Fibroblast of pulmonary artery (primary cell): ENCODE measurements around the gene CKAP2.

Experiments
- DNase-seq: peaks from one replicate; pipeline ENCODE4 v3.0.0-alpha.2; 2010; ENCODE audit warnings: low read depth
- H3K4me3 ChIP-seq: replicated peaks from 2 replicates; pipeline ENCODE4 v1.5.1; 2011; ENCODE audit warnings: low read depth, mild to moderate bottlenecking, control low read depth, low read length, moderate library complexity
- TF ChIP-seq, protein P1 (sequence below): IDR thresholded peaks from 2 replicates; pipeline ENCODE4 v1.5.1; 2011; ENCODE audit warnings: mild to moderate bottlenecking, control low read depth, low read length, inconsistent platforms; ENCODE audit errors: missing control alignments

CKAP2 gene

DNA sequence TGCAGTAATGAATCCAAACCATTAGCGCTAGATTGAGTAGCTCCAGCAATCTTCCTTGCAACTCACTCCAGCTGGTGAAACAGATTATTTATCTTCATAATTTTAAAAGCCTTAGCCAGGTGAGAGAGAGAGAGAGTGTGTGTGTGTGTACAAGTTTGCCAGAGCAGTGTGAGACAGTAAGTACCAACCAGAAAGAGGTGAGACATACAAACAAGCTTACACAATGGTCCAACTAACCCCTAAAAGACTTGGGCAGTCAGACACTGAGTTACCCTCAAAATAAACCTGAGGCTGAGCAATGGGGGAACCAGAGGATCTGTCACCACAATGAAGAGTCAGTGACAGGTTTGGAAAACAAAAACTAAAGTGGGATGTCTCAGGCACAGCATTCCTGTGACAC is 41.2 kb upstream of the CKAP2 start:
- no peak for DNase-seq
- TF ChIP-seq, protein P1, sequence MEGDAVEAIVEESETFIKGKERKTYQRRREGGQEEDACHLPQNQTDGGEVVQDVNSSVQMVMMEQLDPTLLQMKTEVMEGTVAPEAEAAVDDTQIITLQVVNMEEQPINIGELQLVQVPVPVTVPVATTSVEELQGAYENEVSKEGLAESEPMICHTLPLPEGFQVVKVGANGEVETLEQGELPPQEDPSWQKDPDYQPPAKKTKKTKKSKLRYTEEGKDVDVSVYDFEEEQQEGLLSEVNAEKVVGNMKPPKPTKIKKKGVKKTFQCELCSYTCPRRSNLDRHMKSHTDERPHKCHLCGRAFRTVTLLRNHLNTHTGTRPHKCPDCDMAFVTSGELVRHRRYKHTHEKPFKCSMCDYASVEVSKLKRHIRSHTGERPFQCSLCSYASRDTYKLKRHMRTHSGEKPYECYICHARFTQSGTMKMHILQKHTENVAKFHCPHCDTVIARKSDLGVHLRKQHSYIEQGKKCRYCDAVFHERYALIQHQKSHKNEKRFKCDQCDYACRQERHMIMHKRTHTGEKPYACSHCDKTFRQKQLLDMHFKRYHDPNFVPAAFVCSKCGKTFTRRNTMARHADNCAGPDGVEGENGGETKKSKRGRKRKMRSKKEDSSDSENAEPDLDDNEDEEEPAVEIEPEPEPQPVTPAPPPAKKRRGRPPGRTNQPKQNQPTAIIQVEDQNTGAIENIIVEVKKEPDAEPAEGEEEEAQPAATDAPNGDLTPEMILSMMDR = no peak
- no peak overlapping the region for H3K4me3 ChIP-seq

DNA sequence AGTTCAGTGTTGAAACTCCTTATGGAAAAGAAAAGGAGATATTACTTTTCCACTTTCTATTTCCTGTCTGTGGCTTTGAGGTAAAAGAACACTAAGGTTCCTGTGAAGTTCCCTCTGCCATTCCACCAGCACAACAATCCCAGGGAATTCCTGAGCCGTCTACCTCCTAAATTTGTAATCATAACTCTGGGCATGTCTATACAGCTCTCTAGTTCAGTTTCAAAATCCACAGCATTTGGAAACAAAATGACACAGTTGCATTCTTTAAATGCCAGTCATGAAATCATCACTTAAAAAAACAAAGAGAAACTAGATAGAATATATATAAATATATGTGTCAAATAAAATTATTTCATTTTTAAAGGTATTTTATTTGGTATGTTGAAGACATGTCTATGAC is 40.3 kb upstream of the CKAP2 start:
- TF ChIP-seq, protein P1 = no peak
- peak; percentile 80 for DNase-seq

DNA sequence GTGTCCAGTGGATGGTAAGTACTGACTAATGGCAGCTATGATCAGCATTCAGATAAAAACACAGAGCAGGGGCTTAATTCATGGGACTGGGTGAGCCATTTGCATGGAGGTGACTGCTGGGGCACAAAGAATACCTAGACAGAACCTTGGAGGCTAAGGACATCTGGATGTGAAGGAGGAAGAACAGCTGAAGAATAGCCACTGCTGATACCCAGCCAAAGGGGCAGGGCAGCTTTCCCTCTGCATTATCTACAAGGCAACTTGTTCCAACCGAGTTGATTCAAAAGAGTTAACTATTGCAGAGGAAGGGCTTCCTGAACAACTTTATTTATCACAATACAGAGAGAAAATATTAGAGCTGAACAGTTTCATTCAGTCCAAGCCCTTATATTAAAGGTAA is 36.2 kb upstream of the CKAP2 start:
- H3K4me3 ChIP-seq = no peak overlapping the region
- no peak for DNase-seq
- TF ChIP-seq, protein P1 = no peak

More for the DNA sequence above, 40.3 kb upstream of the CKAP2 start:
- no peak overlapping the region for H3K4me3 ChIP-seq

DNA sequence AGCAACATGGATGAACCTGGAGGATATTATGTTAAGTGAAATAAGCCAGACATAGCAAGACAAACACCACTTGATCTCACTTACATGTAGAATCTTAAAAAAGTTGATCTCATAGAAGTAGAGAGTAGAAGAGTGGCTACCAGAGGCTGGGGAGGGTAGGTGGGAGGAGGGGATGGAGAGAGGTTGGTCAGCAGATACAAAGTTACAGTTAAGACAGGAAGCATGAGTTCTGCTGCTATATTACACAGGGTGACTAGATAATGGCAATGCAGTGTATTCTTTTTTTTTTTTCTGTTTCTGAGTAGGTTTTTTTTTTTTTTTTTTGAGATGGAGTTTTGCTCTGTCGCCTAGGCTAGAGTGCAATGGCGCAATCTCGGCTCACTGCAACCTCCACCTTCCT is 34.1 kb upstream of the CKAP2 start:
- TF ChIP-seq, protein P1 = no peak
- no peak overlapping the region for H3K4me3 ChIP-seq
- no peak for DNase-seq

DNA sequence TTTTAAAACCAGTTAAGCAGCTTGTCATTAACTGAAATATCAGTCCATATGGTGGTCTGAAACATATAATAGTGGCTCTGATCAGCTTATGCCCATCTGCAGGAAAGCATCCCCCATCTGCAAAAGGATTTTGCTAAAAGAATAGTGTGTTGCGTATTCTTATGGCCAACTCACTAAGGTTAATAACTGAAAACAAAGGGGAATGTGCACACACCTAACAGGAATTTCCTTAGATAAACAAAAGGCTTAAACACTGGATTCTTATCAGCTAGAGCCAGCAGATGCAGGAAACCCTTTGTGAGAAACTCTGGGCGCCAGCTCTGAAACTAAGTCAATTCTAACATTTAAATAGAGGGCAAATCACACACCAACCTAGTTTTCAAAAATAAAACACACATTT is 27.0 kb upstream of the CKAP2 start:
- peak; percentile 75 for DNase-seq
- TF ChIP-seq, protein P1 = no peak
- no peak overlapping the region for H3K4me3 ChIP-seq

DNA sequence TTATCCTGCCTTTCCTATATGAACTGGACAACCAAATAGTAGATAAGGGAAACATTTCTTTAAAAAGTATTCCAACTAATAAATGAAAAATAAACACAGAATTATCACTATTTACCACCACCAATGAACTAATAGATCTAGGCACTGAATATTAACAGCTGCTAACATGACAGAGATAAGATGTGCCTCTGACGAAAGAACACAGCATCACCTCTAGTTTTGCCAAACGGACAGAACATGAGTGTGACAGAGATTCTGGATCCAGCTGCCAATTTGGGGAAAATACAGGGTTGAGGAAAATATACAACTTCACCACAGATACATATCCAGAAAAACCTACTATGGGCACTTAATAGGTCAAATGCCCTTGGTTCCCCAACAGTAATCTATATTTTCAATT is 22.8 kb upstream of the CKAP2 start:
- TF ChIP-seq, protein P1 = no peak
- H3K4me3 ChIP-seq = no peak overlapping the region
- DNase-seq = no peak

DNA sequence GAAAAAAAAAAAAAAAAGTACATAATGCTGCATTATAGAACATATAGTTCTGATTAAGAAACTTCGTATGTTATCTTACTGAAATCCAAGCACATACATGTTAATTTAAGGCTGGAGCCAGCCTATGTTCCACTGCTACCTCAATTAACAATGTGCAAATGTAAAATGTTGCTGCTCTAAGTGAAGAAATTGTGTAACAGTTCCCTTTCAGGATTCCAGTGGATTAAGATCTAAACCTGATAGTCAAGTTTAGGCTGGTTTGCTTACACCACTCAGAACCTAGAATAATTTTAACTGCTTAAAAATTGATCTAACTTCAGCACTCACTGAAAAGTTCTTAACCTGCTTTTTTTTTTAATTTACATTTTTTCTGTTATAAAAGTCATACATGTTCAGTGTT is 9.0 kb upstream of the CKAP2 start:
- no peak overlapping the region for H3K4me3 ChIP-seq
- DNase-seq = no peak
- TF ChIP-seq, protein P1 = no peak
